ENCODE measurements around the gene PARD6G.

GRCh38 chr18:80244956-80245730 is 2.2 kb downstream of the PARD6G start:
- TF ChIP-seq CTCF (IDR thresholded peaks at IDR 0.05; ENCODE audit: poor library complexity) (no peak), EZH2 (IDR thresholded peaks at IDR 0.05; ENCODE audit: borderline replicate concordance) (no peak), EZH2phosphoT487 (IDR thresholded peaks at IDR 0.05; ENCODE audit: low read depth, severe bottlenecking, unreplicated experiment) (no peak)
